GM10847 (cell line): ENCODE results near the gene UBE2L3.

Experiments
- POLR2A ChIP-seq: IDR thresholded peaks from 2 replicates; pipeline ENCODE4 v1.6.1; 2011; ENCODE audit not compliant: insufficient read length; ENCODE audit errors: extremely low read depth

The UBE2L3 gene

GRCh38 chr22:21587803-21588611 is 20.5 kb downstream of the UBE2L3 start:
- TF ChIP-seq POLR2A, result no peak

DNA sequence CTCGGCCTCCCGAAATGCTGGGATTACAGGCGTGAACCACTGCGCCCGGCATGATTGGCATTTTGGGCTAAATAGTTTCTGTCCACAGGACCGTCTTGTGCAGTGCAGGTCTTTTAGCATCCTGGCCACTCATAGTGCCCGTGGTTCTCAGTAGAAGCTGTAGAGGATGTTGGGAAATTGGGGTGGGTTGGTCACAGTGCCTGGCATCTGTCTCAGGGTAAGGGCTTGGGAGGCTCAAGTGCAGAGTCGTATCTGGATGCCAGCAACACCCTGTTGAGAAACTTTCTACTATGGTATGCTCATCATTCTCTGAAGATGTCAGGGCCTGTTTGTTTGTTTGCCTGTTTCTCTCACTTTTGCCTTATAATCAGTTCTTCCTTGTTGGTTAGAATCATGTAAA is 21.9 kb downstream of the UBE2L3 start:
- TF ChIP-seq POLR2A, result no peak

- no peak for TF ChIP-seq POLR2A
Measured at GRCh38 chr22:21590809-21591641, 23.5 kb downstream of the UBE2L3 start.

DNA sequence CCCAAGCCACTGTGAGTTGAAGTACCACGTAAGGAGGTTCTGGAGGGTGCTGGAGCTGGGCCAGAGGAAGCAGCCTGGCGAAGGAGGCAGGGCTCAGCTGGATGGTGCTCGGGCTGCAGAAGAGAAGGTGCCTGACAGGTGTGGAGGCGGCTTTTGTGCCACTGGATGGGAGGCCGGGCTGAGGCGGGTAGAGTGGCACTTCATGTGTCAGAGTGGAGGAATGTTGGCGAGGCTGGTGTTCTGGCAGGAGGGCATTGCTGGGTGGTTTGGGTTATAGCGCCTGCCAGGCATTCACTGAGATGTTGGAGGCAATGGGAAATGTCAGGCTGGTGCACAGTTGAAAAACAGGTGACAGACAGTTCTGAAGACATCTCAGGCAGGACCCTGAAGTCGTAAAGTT is 24.2 kb downstream of the UBE2L3 start:
- TF ChIP-seq POLR2A, result no peak

DNA sequence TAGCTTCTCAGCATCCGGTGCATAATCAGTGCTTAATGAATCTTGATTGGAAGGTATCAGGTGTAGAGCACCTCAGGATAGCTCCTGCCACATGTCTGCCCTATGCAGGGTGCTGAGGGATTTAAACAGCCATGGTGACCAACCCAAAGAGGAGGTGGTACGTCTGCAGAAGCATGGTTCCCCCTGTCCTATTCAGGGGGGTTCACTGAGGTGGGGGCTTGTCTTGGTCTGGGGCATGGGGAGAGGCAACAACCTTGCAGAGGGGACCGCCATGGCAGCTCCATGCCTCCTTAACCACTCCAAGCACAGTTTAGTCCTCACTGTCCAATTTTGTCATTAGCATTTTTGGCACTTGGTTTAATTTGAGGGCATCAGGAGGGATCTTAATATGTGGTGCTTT is 24.9 kb downstream of the UBE2L3 start:
- no peak for TF ChIP-seq POLR2A

- no peak for TF ChIP-seq POLR2A
Measured at GRCh38 chr22:21593406-21594232, 26.1 kb downstream of the UBE2L3 start.

DNA sequence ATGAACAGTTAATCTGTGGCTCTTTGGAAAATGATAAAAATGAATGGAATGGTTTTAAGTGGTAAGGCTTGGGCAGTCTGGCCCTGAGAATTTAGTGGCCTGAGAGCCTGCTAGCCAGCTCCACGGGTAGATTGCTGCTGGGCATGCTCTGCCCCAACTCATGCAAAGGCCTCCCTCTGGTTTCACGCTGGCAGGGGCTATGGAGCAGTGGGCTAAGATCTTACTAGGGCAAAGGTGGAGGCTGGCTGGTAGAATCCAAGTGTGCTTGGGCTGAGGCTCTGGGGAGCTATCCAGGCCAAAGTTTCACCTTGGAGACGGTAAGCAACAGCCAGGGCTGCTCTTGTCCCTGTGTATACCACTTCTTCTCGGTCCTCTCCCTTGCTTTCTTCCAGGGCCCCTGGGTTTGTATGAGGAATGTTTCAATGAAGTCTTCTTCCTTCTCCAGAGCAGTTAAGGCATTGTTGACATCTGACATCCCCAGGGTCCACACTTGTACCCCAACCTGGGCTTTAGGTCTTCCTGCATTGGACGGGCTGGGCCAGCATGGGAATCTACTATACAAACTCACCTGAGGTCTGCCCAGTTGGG is 27.4 kb downstream of the UBE2L3 start:
- TF ChIP-seq POLR2A, result no peak

DNA sequence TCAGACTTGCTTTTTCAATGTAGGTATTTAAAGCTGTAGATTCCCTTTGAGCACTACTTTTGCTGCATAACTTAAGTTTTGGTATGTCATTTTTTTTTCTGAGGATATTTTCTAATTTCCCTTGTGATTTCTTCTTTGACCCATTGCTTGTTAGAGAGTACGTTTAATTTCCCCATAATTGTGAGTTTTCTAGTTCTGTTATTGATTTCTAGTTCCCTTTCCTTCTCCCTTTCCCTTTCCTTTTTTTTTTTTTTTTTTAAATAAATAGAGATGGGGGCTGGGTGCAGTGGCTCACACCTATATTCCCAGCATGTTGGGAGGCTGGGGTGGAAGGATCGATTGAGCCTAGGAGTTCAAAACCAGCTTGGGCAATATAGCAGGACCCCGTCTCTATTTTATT is 30.8 kb downstream of the UBE2L3 start:
- TF ChIP-seq POLR2A, result no peak

DNA sequence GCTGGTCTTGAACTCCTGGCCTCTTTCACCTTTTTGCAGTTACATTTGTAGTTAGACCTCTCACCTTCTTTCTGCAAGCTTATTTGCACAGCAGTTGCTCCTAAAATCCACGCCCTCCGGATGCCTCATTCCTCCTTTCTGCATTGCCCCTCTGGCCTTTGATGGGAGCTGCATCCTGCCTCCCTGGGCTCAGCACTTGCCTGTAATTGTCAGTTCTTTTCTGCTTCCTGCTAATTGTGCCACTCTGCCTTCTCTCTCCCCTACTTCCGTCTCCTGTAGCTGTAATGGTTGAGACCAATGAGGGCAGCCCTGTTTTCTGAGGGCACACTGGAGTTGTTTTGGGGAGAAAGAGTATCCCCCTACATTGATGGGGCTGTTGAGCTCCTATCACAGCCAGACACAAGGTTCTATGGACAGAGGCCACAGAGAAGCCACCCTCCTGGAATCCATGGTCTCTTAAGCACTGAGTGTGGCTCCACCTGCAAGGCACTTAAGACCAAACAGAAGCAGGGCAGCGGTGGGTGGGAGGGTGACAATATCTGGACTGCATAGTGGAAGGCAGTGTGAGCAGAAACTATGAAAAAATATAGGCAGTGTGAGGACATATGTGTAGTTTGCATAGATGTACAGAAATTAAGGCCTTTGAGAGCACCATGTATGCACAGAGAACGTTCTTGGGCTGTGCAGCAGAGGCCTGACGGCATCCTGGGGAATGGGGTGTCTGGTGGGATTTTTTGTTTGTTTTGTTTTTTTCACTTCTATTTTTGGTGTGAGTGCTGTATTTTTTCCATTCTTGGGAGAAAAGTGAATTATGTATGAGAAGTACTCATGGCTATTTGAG is 31.8 kb downstream of the UBE2L3 start:
- no peak for TF ChIP-seq POLR2A

DNA sequence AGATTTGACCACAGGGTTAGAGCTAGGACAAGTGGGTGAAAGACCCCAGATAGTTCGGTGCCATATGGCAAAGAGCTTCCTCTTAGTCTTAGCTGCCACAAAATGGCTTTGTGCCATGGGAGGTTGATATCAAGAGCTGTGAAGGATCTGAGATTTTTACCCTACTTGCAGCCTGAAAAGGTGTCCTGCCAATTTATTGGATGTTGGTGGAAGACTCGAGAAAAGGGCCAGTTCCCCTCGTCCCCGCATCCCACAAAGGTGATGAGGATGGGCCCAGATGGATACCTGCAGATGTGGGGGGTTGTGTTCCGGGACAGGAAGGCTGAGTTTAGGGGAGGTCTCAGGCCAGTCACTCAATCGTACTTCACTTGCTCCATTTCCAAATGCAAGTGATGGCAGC is 35.1 kb downstream of the UBE2L3 start:
- no peak for TF ChIP-seq POLR2A

- no peak for TF ChIP-seq POLR2A
Measured at GRCh38 chr22:21603973-21604372, 36.5 kb downstream of the UBE2L3 start.

GRCh38 chr22:21605887-21606564 is 38.5 kb downstream of the UBE2L3 start:
- TF ChIP-seq POLR2A, result no peak

DNA sequence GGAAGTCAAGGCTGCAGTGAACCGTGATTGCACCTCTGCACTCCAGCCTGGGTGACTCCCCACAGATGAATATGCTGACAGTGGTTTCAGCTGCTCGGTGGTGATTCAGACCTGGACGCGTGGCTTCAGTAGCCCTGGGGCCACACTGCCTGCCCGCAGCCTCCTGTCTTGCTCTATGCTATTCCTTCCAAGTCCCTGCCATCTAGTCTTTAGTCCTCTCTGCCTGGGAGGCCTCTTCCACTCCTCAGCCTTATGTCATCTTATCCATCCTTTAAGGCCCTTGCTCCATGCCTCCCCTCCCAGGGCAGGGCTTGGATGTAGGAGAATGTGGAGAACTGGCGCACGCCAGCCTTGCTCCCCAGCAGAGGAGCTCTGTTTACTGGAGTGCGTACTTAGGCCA is 39.3 kb downstream of the UBE2L3 start:
- TF ChIP-seq POLR2A, result no peak

DNA sequence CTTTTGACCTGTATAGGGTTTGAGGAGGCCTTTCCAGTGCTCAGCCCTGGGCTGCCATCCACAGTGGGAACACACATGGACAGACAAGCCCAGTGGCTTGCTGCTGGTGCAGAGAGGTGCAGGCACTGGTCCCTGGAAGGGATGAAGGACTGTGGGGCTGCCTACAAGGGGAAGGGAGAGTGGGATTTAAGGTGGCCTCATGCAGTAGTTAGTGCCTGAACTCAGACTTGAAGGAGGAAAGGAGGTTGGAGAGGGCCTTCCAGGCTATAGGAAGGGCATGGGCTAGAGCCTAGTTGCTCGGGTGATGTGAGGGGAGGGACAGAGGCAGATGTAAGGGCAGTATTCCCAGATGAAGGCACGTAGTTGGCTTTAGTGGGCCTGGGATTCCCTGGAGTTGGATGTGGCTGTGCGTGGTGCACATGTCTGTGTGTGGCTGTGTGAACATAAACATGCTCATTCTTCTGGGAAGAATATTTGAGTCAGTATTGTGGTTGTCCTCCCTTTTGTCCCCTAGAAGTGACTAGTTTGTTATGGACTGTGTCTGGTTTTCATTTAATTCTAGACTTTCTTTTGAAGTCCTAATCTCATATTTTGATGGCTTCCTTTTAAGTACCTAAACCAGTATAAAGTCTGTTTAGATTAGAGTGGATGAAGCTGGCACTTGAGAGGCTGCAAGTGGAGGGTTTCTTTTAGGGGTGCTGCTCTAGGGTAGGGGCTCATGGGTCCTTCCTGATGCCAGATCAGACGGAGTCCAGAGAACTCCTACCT is 43.9 kb downstream of the UBE2L3 start:
- no peak for TF ChIP-seq POLR2A
